Neural cell (in vitro differentiated cells): ENCODE measurements around the gene TOGARAM2. TPM values are rescaled to one million over a fixed set of nuclear protein-coding genes. Genes with fewer than 3 reads are reported as not detected.

Source experiments
- H2AFZ ChIP-seq: fragments of 200-600, 300-800 bp; sonication (generic), shearing (Covaris generic); 2 replicates; pipeline ENCODE4 v1.6.0; 2014; ENCODE audit warnings: low read depth, mild to moderate bottlenecking, antibody characterized with exemption, low read length, moderate library complexity
- H3F3A ChIP-seq: fragments of 200-600 bp; shearing (Covaris generic); 2 replicates; pipeline ENCODE4 v1.6.1; 2016; ENCODE audit warnings: mild to moderate bottlenecking, moderate library complexity, mixed read lengths, antibody characterized with exemption, low read length; ENCODE audit not compliant: insufficient read depth, poor library complexity, severe bottlenecking
- H3K27ac ChIP-seq: fragments of 200-600, 300-800 bp; sonication (generic), shearing (Covaris generic); 2 replicates; pipeline ENCODE4 v1.5.1; 2014; ENCODE audit warnings: mild to moderate bottlenecking, low read length, moderate library complexity
- H3K27me3 ChIP-seq: fragments of 300-800, 200-600 bp; sonication (generic), shearing (Covaris generic); 2 replicates; pipeline ENCODE4 v1.6.0; 2014; ENCODE audit warnings: mild to moderate bottlenecking, low read depth, low read length, moderate library complexity; ENCODE audit not compliant: insufficient read depth
- H3K36me3 ChIP-seq: fragments of 300-800, 200-600 bp; sonication (generic), shearing (Covaris generic); 2 replicates; pipeline ENCODE4 v1.5.1; 2014; ENCODE audit warnings: mild to moderate bottlenecking, antibody characterized with exemption, low read length, moderate library complexity; ENCODE audit not compliant: insufficient read depth
- H3K4me2 ChIP-seq: fragments of 300-800, 200-600 bp; sonication (generic), shearing (Covaris generic); 2 replicates; pipeline ENCODE4 v1.6.0; 2014; ENCODE audit warnings: mild to moderate bottlenecking, low read length
- H3K4me3 ChIP-seq: fragments of 300-800, 200-600 bp; sonication (generic), shearing (Covaris generic); 2 replicates; pipeline ENCODE4 v1.5.1; 2014; ENCODE audit warnings: mild to moderate bottlenecking, low read length, moderate library complexity
- H3K79me2 ChIP-seq: fragments of 200-600 bp; shearing (Covaris generic); replicated peaks from 2 replicates; pipeline ENCODE4 v1.6.0; 2014; ENCODE audit warnings: mild to moderate bottlenecking, low read length, moderate library complexity; ENCODE audit not compliant: insufficient read depth
- H3K9ac ChIP-seq: fragments of 300-800, 200-600 bp; sonication (generic), shearing (Covaris generic); 2 replicates; pipeline ENCODE4 v1.6.1; 2016; ENCODE audit warnings: mild to moderate bottlenecking, low read length, mixed read lengths
- H3K9me2 ChIP-seq: fragments of 200-600 bp; shearing (Covaris generic); 2 replicates; pipeline ENCODE4 v1.6.1; 2016; ENCODE audit warnings: mild to moderate bottlenecking, low read length, mixed read lengths; ENCODE audit not compliant: insufficient read depth
- H3K9me3 ChIP-seq: fragments of 200-600, 300-800 bp; sonication (generic), shearing (Covaris generic); 2 replicates; pipeline ENCODE4 v1.6.1; 2016; ENCODE audit warnings: mild to moderate bottlenecking, mixed run types, low read length, moderate library complexity, mixed read lengths
- H4K20me1 ChIP-seq: fragments of 200-600 bp; shearing (Covaris generic); 2 replicates; pipeline ENCODE4 v1.6.1; 2016; ENCODE audit warnings: mild to moderate bottlenecking, mixed run types; ENCODE audit not compliant: insufficient read depth
- EP300 ChIP-seq: fragments of 450-650 bp; conservative IDR thresholded peaks from 2 replicates; pipeline ENCODE4 v1.6.1; 2014; ENCODE audit warnings: antibody characterized with exemption, mild to moderate bottlenecking, moderate library complexity; ENCODE audit not compliant: poor library complexity, severe bottlenecking
- EZH2 ChIP-seq: fragments of 200-600, 300-800 bp; shearing (Covaris generic), sonication (generic); IDR thresholded peaks from 2 replicates; pipeline ENCODE4 v1.6.1; 2014; ENCODE audit warnings: antibody characterized with exemption, low read length, borderline replicate concordance, mild to moderate bottlenecking; ENCODE audit not compliant: insufficient read depth, poor library complexity, severe bottlenecking
- MXI1 ChIP-seq: fragments of 450-650 bp; conservative IDR thresholded peaks from 2 replicates; pipeline ENCODE4 v1.6.1; 2014; ENCODE audit warnings: antibody characterized with exemption, mild to moderate bottlenecking; ENCODE audit not compliant: poor library complexity, severe bottlenecking
- POLR2AphosphoS5 ChIP-seq: IDR thresholded peaks from 2 replicates; pipeline ENCODE4 v1.6.1; 2012
- RAD21 ChIP-seq: fragments of 450-650 bp; conservative IDR thresholded peaks from 2 replicates; pipeline ENCODE4 v1.6.1; 2014; ENCODE audit warnings: antibody characterized with exemption, mild to moderate bottlenecking, moderate library complexity
- SMC3 ChIP-seq: fragments of 450-650 bp; conservative IDR thresholded peaks from 2 replicates; pipeline ENCODE4 v1.6.1; 2014; ENCODE audit warnings: antibody characterized with exemption, mild to moderate bottlenecking, moderate library complexity; ENCODE audit not compliant: poor library complexity
- TAF1 ChIP-seq: IDR thresholded peaks from 2 replicates; pipeline ENCODE4 v1.6.1; 2012; ENCODE audit warnings: low read depth
- polyA plus RNA-seq: library from polyadenylated mRNA; depleted of rRNA; stranded (reverse); fragments of >200 nt; gene quantifications from 2 replicates; pipeline ENCODE4 v1.2.3, GENCODE V29; 2014
- TF ChIP-seq, protein P1 (sequence below): IDR thresholded peaks from 2 replicates; pipeline ENCODE4 v1.6.1; 2012; ENCODE audit warnings: borderline replicate concordance
- TF ChIP-seq, protein P2 (sequence below): fragments of 450-650 bp; IDR thresholded peaks from 2 replicates; pipeline ENCODE4 v1.5.1; 2014; ENCODE audit warnings: antibody characterized with exemption, mild to moderate bottlenecking, moderate library complexity; ENCODE audit not compliant: poor library complexity, severe bottlenecking

TOGARAM2 gene
- polyA plus RNA-seq, 1 donor from 2014 or later, result 0.10 TPM

DNA sequence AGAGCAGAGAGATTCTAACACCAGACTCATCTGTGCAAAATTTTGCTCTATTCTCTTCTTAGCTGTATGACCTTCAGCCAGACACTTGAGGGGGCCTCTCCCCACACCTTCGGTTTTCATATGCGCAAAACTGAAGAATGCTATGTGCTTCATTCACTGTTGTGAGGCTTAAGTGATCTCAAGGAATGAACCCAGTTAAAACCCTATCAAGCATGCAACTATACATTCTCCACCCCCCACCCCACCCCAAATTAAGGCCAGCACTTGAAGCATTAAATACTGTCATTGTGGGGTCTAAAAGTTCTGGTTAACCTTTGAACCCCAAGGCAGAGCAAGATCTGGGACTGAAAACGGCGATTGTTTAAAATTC lies 83.2 kb downstream of the TOGARAM2 start:
- Histone ChIP-seq H3K27ac (no peak overlapping the region), H3K4me2 (no peak overlapping the region), H2AFZ (no peak overlapping the region)

DNA sequence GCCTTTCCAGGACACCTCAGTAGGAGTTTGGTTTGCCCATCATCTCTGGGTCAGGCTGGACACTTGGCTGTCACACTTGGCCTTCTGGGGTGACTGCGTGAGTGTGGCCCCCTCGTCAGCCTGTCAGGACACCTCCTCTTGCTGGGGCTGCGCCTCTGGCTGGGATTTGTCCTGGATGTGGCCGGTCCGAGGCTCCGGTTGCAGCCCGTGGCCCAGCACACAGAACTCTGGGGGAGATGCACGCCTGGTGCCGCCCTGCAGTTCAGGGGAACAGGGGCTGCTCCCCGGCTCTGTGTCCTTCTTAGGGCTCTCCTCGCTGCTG lies 83.6 kb downstream of the TOGARAM2 start:
- H3K9me3 ChIP-seq, result no peaks in the 10 kb centered on the region
- no peak overlapping the region for H3K27ac ChIP-seq
- H4K20me1 ChIP-seq, result no peaks in the 10 kb centered on the region
- H3K4me3 ChIP-seq, result no peak overlapping the region
- no peak overlapping the region for H3K4me2 ChIP-seq
- H2AFZ ChIP-seq, result no peak overlapping the region
- no peaks in the 10 kb centered on the region for H3K9me2 ChIP-seq
- no peaks in the 10 kb centered on the region for H3K27me3 ChIP-seq
- H3F3A ChIP-seq, result no peaks in the 10 kb centered on the region
- H3K9ac ChIP-seq, result no peak overlapping the region
- no peaks in the 10 kb centered on the region for H3K36me3 ChIP-seq
- no peaks in the 10 kb centered on the region for H3K79me2 ChIP-seq
- no peak for TF ChIP-seq RAD21
- TF ChIP-seq TAF1, result no peak
- TF ChIP-seq SMC3, result no peak

More for the DNA sequence above, 83.2 kb downstream of the TOGARAM2 start:
- Histone ChIP-seq H3K9ac (no peak overlapping the region), H3K9me2 (no peaks in the 10 kb centered on the region), H3K9me3 (no peaks in the 10 kb centered on the region), H3F3A (no peaks in the 10 kb centered on the region), H4K20me1 (no peaks in the 10 kb centered on the region), H3K79me2 (no peaks in the 10 kb centered on the region), H3K27me3 (no peaks in the 10 kb centered on the region), H3K36me3 (no peaks in the 10 kb centered on the region), H3K4me3 (no peak overlapping the region)
- TF ChIP-seq EP300 (no peak), POLR2AphosphoS5 (no peak), MXI1 (no peak), TAF1 (no peak), EZH2 (no peak), SMC3 (no peak), RAD21 (no peak)
- TF ChIP-seq, protein P1, sequence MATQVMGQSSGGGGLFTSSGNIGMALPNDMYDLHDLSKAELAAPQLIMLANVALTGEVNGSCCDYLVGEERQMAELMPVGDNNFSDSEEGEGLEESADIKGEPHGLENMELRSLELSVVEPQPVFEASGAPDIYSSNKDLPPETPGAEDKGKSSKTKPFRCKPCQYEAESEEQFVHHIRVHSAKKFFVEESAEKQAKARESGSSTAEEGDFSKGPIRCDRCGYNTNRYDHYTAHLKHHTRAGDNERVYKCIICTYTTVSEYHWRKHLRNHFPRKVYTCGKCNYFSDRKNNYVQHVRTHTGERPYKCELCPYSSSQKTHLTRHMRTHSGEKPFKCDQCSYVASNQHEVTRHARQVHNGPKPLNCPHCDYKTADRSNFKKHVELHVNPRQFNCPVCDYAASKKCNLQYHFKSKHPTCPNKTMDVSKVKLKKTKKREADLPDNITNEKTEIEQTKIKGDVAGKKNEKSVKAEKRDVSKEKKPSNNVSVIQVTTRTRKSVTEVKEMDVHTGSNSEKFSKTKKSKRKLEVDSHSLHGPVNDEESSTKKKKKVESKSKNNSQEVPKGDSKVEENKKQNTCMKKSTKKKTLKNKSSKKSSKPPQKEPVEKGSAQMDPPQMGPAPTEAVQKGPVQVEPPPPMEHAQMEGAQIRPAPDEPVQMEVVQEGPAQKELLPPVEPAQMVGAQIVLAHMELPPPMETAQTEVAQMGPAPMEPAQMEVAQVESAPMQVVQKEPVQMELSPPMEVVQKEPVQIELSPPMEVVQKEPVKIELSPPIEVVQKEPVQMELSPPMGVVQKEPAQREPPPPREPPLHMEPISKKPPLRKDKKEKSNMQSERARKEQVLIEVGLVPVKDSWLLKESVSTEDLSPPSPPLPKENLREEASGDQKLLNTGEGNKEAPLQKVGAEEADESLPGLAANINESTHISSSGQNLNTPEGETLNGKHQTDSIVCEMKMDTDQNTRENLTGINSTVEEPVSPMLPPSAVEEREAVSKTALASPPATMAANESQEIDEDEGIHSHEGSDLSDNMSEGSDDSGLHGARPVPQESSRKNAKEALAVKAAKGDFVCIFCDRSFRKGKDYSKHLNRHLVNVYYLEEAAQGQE, result no peak
- TF ChIP-seq, protein P2, sequence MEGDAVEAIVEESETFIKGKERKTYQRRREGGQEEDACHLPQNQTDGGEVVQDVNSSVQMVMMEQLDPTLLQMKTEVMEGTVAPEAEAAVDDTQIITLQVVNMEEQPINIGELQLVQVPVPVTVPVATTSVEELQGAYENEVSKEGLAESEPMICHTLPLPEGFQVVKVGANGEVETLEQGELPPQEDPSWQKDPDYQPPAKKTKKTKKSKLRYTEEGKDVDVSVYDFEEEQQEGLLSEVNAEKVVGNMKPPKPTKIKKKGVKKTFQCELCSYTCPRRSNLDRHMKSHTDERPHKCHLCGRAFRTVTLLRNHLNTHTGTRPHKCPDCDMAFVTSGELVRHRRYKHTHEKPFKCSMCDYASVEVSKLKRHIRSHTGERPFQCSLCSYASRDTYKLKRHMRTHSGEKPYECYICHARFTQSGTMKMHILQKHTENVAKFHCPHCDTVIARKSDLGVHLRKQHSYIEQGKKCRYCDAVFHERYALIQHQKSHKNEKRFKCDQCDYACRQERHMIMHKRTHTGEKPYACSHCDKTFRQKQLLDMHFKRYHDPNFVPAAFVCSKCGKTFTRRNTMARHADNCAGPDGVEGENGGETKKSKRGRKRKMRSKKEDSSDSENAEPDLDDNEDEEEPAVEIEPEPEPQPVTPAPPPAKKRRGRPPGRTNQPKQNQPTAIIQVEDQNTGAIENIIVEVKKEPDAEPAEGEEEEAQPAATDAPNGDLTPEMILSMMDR, result no peak

DNA sequence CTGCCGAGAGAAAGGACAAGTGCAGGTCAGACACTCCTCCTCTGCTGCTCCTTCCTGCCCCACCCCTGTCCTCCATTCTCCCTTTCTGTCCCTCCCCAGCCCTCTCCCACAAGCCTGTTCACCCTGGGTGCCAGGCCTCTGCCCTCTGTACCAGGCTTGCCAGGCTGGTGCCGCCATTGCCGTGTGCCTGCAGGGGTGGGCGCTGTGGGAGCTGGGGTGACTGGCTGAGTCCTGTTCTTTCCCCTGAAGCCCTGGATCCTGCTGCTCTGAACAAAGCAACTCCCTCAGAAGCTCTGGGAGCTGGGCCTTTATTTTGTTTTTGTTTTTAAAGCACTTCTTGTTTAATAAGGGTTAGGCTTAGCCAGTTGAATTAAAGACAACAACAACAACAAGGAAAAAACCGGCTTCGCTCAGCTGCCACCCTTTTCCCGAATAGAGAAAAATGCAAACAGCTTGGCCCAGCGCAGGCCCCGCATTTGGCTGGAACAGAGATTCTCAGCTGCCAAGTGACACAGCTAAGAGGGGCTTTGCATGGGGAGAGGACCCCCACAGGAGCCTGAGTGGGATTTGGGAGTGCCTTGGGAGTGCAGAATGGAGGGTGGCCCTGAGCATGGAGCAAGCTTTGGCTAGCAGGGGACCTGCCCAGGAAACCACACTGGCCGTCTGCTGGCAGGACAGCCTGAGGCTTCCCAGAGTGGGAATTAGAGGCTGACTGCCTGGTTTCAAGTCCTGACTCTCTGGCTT lies 84.1 kb downstream of the TOGARAM2 start:
- Histone ChIP-seq H4K20me1 (no peaks in the 10 kb centered on the region), H3K27me3 (no peaks in the 10 kb centered on the region), H3K36me3 (no peaks in the 10 kb centered on the region), H3K4me3 (no peak overlapping the region), H3K9me2 (no peaks in the 10 kb centered on the region), H3K79me2 (no peaks in the 10 kb centered on the region), H3K9me3 (no peaks in the 10 kb centered on the region), H2AFZ (no peak overlapping the region), H3K4me2 (no peak overlapping the region), H3K9ac (no peak overlapping the region), H3F3A (no peaks in the 10 kb centered on the region), H3K27ac (no peak overlapping the region)
- no peak for TF ChIP-seq TAF1
